Fibroblast of gingiva (primary cell): Measurements from ENCODE around the gene CHN1.

ENCODE experiments used
- DNase-seq: peaks from one replicate; pipeline ENCODE4 v3.0.0-alpha.2; 2011; ENCODE audit warnings: low read depth

Gene CHN1

GRCh38 chr2:174924061-174924693 is 81.0 kb downstream of the CHN1 start:
- DNase-seq: no peak

GRCh38 chr2:174919947-174920595 is 85.1 kb downstream of the CHN1 start:
- peak; percentile 7 for DNase-seq

GRCh38 chr2:174918886-174919526 is 86.2 kb downstream of the CHN1 start:
- no peak for DNase-seq

- no peak for DNase-seq
These were observed 88.8 kb downstream of the CHN1 start for GRCh38 chr2:174916270-174916930.

GRCh38 chr2:174914853-174915760 is 90.1 kb downstream of the CHN1 start:
- peak; percentile 66 for DNase-seq

- no peak for DNase-seq
These were observed 96.9 kb downstream of the CHN1 start for GRCh38 chr2:174908284-174908683.

- no peak for DNase-seq
These were observed 102.0 kb downstream of the CHN1 start for GRCh38 chr2:174903264-174903556.

GRCh38 chr2:174902506-174903263 is 102.5 kb downstream of the CHN1 start:
- no peak for DNase-seq

GRCh38 chr2:174901075-174901474 is 104.1 kb downstream of the CHN1 start:
- DNase-seq: peak; percentile 45

GRCh38 chr2:174897286-174897685 is 107.9 kb downstream of the CHN1 start:
- no peak for DNase-seq

GRCh38 chr2:174893018-174893417 is 112.2 kb downstream of the CHN1 start:
- DNase-seq: no peak

GRCh38 chr2:174892546-174892945 is 112.6 kb downstream of the CHN1 start:
- DNase-seq: no peak

- DNase-seq: no peak
These were observed 116.4 kb downstream of the CHN1 start for GRCh38 chr2:174888646-174889271.

GRCh38 chr2:174888146-174888545 is 117.0 kb downstream of the CHN1 start:
- DNase-seq: peak; percentile 45

GRCh38 chr2:174882416-174882815 is 122.8 kb downstream of the CHN1 start:
- no peak for DNase-seq

GRCh38 chr2:174881678-174882077 is 123.5 kb downstream of the CHN1 start:
- no peak for DNase-seq

GRCh38 chr2:174878537-174879147 is 126.5 kb downstream of the CHN1 start:
- DNase-seq: peak; percentile 73

- no peak for DNase-seq
These were observed 127.4 kb downstream of the CHN1 start for GRCh38 chr2:174877751-174878150.

GRCh38 chr2:174877301-174877700 is 127.9 kb downstream of the CHN1 start:
- no peak for DNase-seq

- peak; percentile 48 for DNase-seq
These were observed 131.1 kb downstream of the CHN1 start for GRCh38 chr2:174874085-174874484.
